Sigmoid colon (tissue), 4 donors: ENCODE data around the gene LMOD1.

Experiments
- EP300 ChIP-seq, 4 donors: sonication (generic); formaldehyde crosslinking; IDR thresholded peaks; one replicate each; pipeline ENCODE4 v1.6.1; 2017; ENCODE audit warnings: antibody characterized with exemption in 4 of 4
- POLR2A ChIP-seq, 2 donors: fragments of 450-650 bp; IDR thresholded peaks; one replicate each; pipeline ENCODE4 v1.6.1; 2016; ENCODE audit warnings: antibody characterized with exemption in 2 of 2, mild to moderate bottlenecking in 2 of 2, moderate library complexity in 2 of 2
- TF ChIP-seq, protein P1 (sequence below), 4 experiments: fragments of 450-650 bp in 3 of 4; fragments of 200-600 bp in 1 of 4; IDR thresholded peaks; one replicate each; pipeline ENCODE4 v1.5.1; 2016 to 2019; ENCODE audit warnings: antibody characterized with exemption in 4 of 4, mild to moderate bottlenecking in 3 of 4, moderate library complexity in 2 of 4

DNA sequence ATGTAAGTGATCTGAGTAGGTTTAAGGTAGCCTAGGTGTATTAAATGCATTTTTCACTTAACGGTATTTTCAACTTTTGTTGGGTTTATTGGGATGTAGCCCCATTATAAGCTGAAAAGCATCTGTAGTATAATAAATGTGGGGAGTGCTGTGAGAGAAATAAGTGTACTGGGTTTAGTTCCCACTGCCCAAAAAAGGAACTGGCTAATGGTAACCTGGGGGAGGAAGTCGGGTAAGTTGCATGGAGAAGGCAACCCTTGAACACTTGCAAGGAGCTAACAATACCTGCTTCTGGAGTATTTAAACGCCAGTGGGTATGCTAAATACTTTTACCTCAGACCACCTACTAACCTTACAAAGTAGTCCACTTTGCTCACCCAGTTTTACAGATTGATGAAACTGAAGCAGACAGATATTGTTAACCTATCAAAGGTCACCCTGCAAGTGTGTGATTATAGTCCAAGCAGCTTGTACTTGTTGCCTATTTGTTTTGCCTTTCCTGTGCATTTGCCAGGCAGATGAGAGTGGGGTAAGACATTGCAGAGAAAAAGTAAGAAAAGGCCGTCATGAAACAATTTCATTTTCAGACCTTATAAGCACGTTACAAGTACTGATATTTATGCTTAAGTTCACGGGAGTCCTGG lies 65.3 kb downstream of the LMOD1 start:
- TF ChIP-seq, protein P1, sequence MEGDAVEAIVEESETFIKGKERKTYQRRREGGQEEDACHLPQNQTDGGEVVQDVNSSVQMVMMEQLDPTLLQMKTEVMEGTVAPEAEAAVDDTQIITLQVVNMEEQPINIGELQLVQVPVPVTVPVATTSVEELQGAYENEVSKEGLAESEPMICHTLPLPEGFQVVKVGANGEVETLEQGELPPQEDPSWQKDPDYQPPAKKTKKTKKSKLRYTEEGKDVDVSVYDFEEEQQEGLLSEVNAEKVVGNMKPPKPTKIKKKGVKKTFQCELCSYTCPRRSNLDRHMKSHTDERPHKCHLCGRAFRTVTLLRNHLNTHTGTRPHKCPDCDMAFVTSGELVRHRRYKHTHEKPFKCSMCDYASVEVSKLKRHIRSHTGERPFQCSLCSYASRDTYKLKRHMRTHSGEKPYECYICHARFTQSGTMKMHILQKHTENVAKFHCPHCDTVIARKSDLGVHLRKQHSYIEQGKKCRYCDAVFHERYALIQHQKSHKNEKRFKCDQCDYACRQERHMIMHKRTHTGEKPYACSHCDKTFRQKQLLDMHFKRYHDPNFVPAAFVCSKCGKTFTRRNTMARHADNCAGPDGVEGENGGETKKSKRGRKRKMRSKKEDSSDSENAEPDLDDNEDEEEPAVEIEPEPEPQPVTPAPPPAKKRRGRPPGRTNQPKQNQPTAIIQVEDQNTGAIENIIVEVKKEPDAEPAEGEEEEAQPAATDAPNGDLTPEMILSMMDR (IDR thresholded peaks at IDR 0.05), result no peak
- TF ChIP-seq POLR2A (IDR thresholded peaks at IDR 0.05) (no peak), EP300 (IDR thresholded peaks at IDR 0.05) (no peak)
